K562 (cell line): ENCODE results near the gene KCNH2. TPM values are rescaled to one million over a fixed set of nuclear protein-coding genes. Genes with fewer than 3 reads are reported as not detected.

ENCODE experiments used
- BACH1 ChIP-seq: fragments of 200-800 bp; sonication (Bioruptor generic); IDR thresholded peaks from 2 replicates; pipeline ENCODE4 v1.6.1; 2016; ENCODE audit warnings: missing genetic modification characterization, missing compliant biosample characterization
- GMEB1 ChIP-seq: fragments of 250-450 bp; sonication (Bioruptor Pico); IDR thresholded peaks from 2 replicates; pipeline ENCODE4 v1.4.0; 2020; ENCODE audit warnings: mild to moderate bottlenecking
- MYNN ChIP-seq, 2 experiments: sonication (generic); formaldehyde crosslinking in 1 of 2; IDR thresholded peaks; 2 replicates each; pipeline versions ENCODE4 v1.5.0 to v1.6.1; 2016 to 2020; ENCODE audit warnings: antibody characterized with exemption in 1 of 2, missing genetic modification reagents in 1 of 2
- NFE2 ChIP-seq: IDR thresholded peaks from 2 replicates; pipeline ENCODE4 v1.6.1; 2014; ENCODE audit warnings: antibody characterized with exemption, low read depth
- POLR2AphosphoS5 ChIP-seq: IDR thresholded peaks from 2 replicates; pipeline ENCODE4 v1.6.1; 2011; ENCODE audit warnings: mild to moderate bottlenecking, low read depth, low read length, moderate library complexity; ENCODE audit not compliant: control insufficient read depth, insufficient read depth
- RBBP5 ChIP-seq: fragments of 200-600 bp; sonication (generic); IDR thresholded peaks from 2 replicates; pipeline ENCODE4 v1.6.1; 2012; ENCODE audit warnings: borderline replicate concordance, mild to moderate bottlenecking, low read length, control low read depth, inconsistent platforms; ENCODE audit not compliant: insufficient read depth, poor library complexity, severe bottlenecking
- RBM17 ChIP-seq: fragments of 200-400 bp; formaldehyde crosslinking; IDR thresholded peaks from 2 replicates; pipeline ENCODE4 v1.6.1; 2017; ENCODE audit warnings: low read depth, mild to moderate bottlenecking, low read length, borderline replicate concordance
- SP2 ChIP-seq: IDR thresholded peaks from 2 replicates; pipeline ENCODE4 v1.6.1; 2011; ENCODE audit warnings: mild to moderate bottlenecking, low read depth, low read length, moderate library complexity; ENCODE audit not compliant: poor library complexity, severe bottlenecking; ENCODE audit errors: extremely low read depth
- ZNF384 ChIP-seq: IDR thresholded peaks from 2 replicates; pipeline ENCODE4 v1.6.1; 2012; ENCODE audit warnings: low read depth, low read length, improper control_type of control experiment
- polyA plus RNA-seq, 8 experiments: library from polyadenylated mRNA; depleted of rRNA in 4 of 8; stranded (reverse) in 5 of 8; unstranded in 3 of 8; fragments of >200 nt; fragmentation: Nextera tagmentation in 2 of 8; fragmentation: Illumina TruSeq in 1 of 8; extraction: Ambion mirVana in 2 of 8; extraction: Trizol in 1 of 8; gene quantifications; 2 replicates each; pipeline versions ENCODE4 v1.2.1 to v1.2.3, GENCODE V29; 2011 to 2014; ENCODE audit warnings: inconsistent platforms in 1 of 8, missing spikeins in 1 of 8
- total RNA-seq, 7 experiments: library from RNA; depleted of rRNA in 6 of 7; stranded (reverse); fragments of >200 nt in 6 of 7; fragmentation: Illumina TruSeq in 2 of 7; extraction: Trizol in 2 of 7; gene quantifications; 2 replicates each; pipeline versions ENCODE4 v1.2.1 to v1.2.3, GENCODE V29; 2011 to 2021; ENCODE audit warnings: low replicate concordance in 1 of 7
- TF ChIP-seq, protein P1 (sequence below): sonication (generic); formaldehyde crosslinking; IDR thresholded peaks from 2 replicates; pipeline ENCODE4 v1.8.0; 2022; ENCODE audit warnings: mild to moderate bottlenecking, missing genetic modification reagents, borderline replicate concordance

The KCNH2 gene
- total and polyA plus RNA-seq, 9 of the 15 experiments (the other 6 are each of a cell fraction or from before 2014, with no cell fraction given), result 18.1 to 368 (median 218) TPM

DNA sequence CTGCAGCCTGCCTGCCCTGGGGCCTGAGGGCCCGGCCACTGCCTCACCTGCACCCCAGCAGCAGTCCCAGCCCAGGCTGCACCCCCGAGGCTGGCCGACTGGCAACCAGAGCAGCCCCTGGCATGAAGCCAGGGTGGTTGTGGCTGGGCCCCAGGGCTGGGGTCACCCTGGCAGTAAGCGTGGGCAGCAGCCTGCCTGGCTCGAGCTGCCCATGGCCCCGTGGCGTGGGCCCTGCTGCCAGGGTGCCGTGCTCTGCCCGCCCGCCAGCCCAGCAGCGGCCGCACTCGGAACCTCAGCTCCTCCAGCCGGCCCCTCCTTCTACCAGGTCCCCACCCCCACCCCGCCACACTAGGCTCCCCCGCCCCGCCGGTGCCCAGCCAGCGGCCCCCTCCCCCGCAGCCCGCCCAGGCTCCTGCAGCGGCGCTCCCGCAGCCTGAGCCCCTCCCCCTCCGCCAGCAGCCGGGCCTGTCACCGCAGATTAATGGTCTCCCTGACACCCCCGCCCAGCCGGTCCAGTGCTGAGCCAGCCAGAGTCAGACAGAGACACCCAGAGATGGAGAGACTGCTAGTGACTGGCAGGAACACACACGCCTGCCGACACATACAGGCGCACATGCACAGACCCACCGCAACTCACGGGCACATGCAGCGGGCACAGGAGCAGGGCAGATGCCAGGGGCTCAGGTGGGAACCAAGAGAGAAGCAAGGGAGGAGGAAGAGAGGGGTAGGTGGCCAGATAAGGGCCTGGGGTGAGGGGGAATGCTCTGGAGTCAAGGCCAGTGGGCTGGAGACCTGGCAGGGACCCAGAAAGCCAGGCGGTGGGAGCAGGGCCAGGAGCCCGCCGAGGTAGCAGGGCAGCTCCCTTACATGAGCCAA is 22.4 kb downstream of the KCNH2 start (continued):
- no peak for TF ChIP-seq RBM17
- no peak for TF ChIP-seq BACH1 (tag)
- no peak; the same call in 1 of the 2 replicates for TF ChIP-seq GMEB1 (CRISPR knock-in tag)
- peak; percentile 87 for TF ChIP-seq MYNN (IDR thresholded peaks at IDR 0.05)
- TF ChIP-seq MYNN (CRISPR knock-in tag; IDR thresholded peaks at IDR 0.05), result no peak
- TF ChIP-seq, protein P1, sequence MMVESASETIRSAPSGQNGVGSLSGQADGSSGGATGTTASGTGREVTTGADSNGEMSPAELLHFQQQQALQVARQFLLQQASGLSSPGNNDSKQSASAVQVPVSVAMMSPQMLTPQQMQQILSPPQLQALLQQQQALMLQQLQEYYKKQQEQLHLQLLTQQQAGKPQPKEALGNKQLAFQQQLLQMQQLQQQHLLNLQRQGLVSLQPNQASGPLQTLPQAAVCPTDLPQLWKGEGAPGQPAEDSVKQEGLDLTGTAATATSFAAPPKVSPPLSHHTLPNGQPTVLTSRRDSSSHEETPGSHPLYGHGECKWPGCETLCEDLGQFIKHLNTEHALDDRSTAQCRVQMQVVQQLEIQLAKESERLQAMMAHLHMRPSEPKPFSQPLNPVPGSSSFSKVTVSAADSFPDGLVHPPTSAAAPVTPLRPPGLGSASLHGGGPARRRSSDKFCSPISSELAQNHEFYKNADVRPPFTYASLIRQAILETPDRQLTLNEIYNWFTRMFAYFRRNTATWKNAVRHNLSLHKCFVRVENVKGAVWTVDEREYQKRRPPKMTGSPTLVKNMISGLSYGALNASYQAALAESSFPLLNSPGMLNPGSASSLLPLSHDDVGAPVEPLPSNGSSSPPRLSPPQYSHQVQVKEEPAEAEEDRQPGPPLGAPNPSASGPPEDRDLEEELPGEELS (CRISPR knock-in tag), result no peak
- TF ChIP-seq SP2, result peak; percentile 17
- TF ChIP-seq ZNF384, result no peak
- TF ChIP-seq NFE2, result peak; percentile 49; the same call in 1 of the 2 replicates
- TF ChIP-seq RBBP5, result peak; percentile 37
- peak; percentile 88 for TF ChIP-seq POLR2AphosphoS5
